ENCODE results near the gene TNS3.

GRCh38 chr7:47543714-47544113, 38.2 kb downstream of the TNS3 start:
- TF ChIP-seq CTCF (IDR thresholded peaks at IDR 0.05), result no peak
- no peak for TF ChIP-seq EZH2 (IDR thresholded peaks at IDR 0.05; ENCODE audit: borderline replicate concordance, insufficient read depth, low read depth, low read length, poor library complexity, severe bottlenecking)

Data from B cell (primary cell).